SKM-1 treated with dmso at 0.1 percent for 144 hours (cell line): ENCODE results near the gene FCER1A.
"Not testable (repeated sequence)": the region's sequence is repeated elsewhere in the genome, so short reads cannot be mapped to it uniquely, and the experiment has no call there.

Experiments used
- DNase-seq: peaks from one replicate; lab custom pipeline; 2025; ENCODE audit not compliant: unreplicated experiment; lab: John Stamatoyannopoulos, UW

Gene FCER1A

DNA sequence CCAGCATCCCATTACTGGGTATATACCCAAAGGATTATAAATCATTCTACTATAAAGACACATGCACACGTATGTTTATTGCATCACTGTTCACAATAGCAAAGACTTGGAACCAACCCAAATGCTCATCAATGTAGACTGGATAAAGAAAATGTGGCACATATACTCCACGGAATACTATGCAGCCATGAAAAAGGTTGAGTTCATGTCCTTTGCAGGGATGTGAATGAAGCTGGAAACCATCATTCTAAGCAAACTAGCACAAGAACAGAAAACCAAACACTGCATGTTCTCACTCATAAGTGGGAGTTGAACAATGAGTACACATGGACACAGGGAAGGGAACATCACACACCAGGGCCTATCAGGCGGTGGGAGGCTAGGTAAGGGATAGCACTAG, 47.2 kb downstream of the FCER1A start:
- not testable (repeated sequence) for DNase-seq

DNA sequence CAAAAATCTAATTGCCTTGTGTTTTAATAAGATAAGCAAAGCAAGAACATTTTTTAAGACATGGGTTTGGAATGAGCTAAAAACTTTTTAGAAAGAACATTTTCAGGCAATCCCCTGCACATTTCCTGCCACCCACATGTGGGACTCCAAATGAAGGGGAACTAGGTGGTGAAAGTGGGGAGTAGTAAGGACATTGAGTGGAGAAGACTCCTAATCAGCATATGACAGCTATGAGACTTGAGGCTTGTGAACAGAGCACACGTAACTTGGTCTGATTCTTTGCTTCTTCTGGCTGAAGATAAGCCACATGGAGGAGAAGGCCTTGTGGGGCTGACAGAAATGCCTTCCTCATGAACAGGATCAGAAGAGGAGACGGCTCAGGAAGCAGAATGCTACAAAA, 50.3 kb downstream of the FCER1A start:
- DNase-seq: no peak
